ENCODE data around the gene CCDC88B. TPM values are rescaled to one million over a fixed set of nuclear protein-coding genes. Genes with fewer than 3 reads are reported as not detected.

The CCDC88B gene
- total RNA-seq, 1 experiment from 2014 or later: 14.7 TPM

- intact Hi-C loops (cut with micrococcal nuclease): loop anchor here (5.0 kb wide), 1 partner anchor 34 kb away; the partner anchor contains the start of gene ESRRA
- BruUV-seq (replicated peaks): no TSS peak
- ChIA-PET RAD21 (ENCODE audit: low non-redundant PET in 1 of 2, low total read pairs in 2 of 2, uncharacterized antibody in 2 of 2, unreplicated experiment in 2 of 2) (interaction anchor here in 1 of 2 experiments (2.7 kb wide), 1 partner anchor 9 kb away, joined by 14 read pairs; no protein-coding TSS in a partner anchor), POLR2A (interaction anchor here (1.1 to 1.2 kb wide), 2 partner anchors 9 to 23 kb away, joined by 3 read pairs; partner anchors contain the start of genes PRDX5 and TRMT112), CTCF (interaction anchor here (0.9 to 3.9 kb wide), 3 partner anchors 9 to 136 kb away, joined by 3 to 46 read pairs (median 5); no protein-coding TSS in a partner anchor)
- Histone ChIP-seq H3K27ac (ENCODE audit: low read depth, low read length) (no peak overlapping the region), H3K9ac (ENCODE audit: low read length) (no peak overlapping the region), H3K4me2 (ENCODE audit: low read length) (peak overlapping the region; percentile 21), H3K36me3 (ENCODE audit: control insufficient read depth in 1 of 2, insufficient read depth in 2 of 2, low read length in 2 of 2) (no peaks in the 10 kb centered on the region), H4K20me1 (ENCODE audit: insufficient read depth) (no peaks in the 10 kb centered on the region), H3K27me3 (ENCODE audit: insufficient read depth, low read length) (no peaks in the 10 kb centered on the region), H3K9me3 (ENCODE audit: control insufficient read depth in 1 of 2, insufficient read depth in 1 of 2, low read depth in 1 of 2, low read length in 2 of 2) (no peaks in the 10 kb centered on the region), H2AFZ (ENCODE audit: low read depth, low read length, poor library complexity, severe bottlenecking) (no peak overlapping the region), H3K79me2 (ENCODE audit: insufficient read depth, low read length) (no peaks in the 10 kb centered on the region), H3K9me2 (ENCODE audit: insufficient read depth) (no peaks in the 10 kb centered on the region), H3K4me1 (ENCODE audit: control insufficient read depth in 1 of 2, insufficient read depth in 2 of 2, low read length in 2 of 2) (peaks cover 14 to 38% of the 10 kb centered on the region in 2 experiments), H3K4me3 (replicated peaks in 1 of 2; ENCODE audit: low read depth in 1 of 2, low read length in 2 of 2) (no peak overlapping the region)
- DNase-seq (ENCODE audit: low read depth, low spot score): no peak
- TF ChIP-seq ZFX (IDR thresholded peaks at IDR 0.05) (no peak), CEBPB (IDR thresholded peaks at IDR 0.05; ENCODE audit: low read depth) (no peak), MAX (IDR thresholded peaks at IDR 0.05) (no peak), ELF1 (IDR thresholded peaks at IDR 0.05; ENCODE audit: borderline replicate concordance, low read depth) (no peak), SP1 (IDR thresholded peaks at IDR 0.05; ENCODE audit: low read depth) (no peak), REST (IDR thresholded peaks at IDR 0.05; ENCODE audit: low read depth) (no peak), EZH2phosphoT487 (IDR thresholded peaks at IDR 0.05; ENCODE audit: borderline replicate concordance) (no peak), POLR2A (IDR thresholded peaks at IDR 0.05; ENCODE audit: borderline replicate concordance, extremely low read depth, insufficient read depth, insufficient read length) (no peak), RAD21 (IDR thresholded peaks at IDR 0.05; ENCODE audit: low read depth) (no peak), JUND (IDR thresholded peaks at IDR 0.05) (no peak), SIN3A (IDR thresholded peaks at IDR 0.05; ENCODE audit: low read depth) (no peak), ZBTB33 (IDR thresholded peaks at IDR 0.05; ENCODE audit: extremely low read depth, insufficient replicate concordance, low read length) (no peak), CTCF (IDR thresholded peaks at IDR 0.05 in 2 of 3, conservative IDR thresholded peaks at IDR 0.05 in 1 of 3; ENCODE audit: borderline replicate concordance in 1 of 3, insufficient read depth in 1 of 3, low read depth in 2 of 3, low read length in 2 of 3) (no peak), FOSL1 (IDR thresholded peaks at IDR 0.05; ENCODE audit: low read depth) (no peak), SRF (IDR thresholded peaks at IDR 0.05; ENCODE audit: low read depth) (no peak), ZNF274 (IDR thresholded peaks at IDR 0.05; ENCODE audit: low read depth, low read length) (no peak), ATF3 (IDR thresholded peaks at IDR 0.05) (no peak), CBX3 (IDR thresholded peaks at IDR 0.05; ENCODE audit: low read depth) (no peak)
- no peak for ATAC-seq
These were observed 799 bp downstream of the CCDC88B start for GRCh38 chr11:64340671-64341335.

All from HCT116 (cell line).